MM.1S (cell line): ENCODE results near the gene MYH7.

ENCODE experiments used
- DNase-seq: peaks from one replicate; pipeline ENCODE4 v3.0.0-alpha.2; 2015
- H2AFZ ChIP-seq: fragments of 300-600 bp; sonication (generic); 2 replicates; pipeline ENCODE4 v1.6.0; 2016; ENCODE audit warnings: antibody characterized with exemption, low read length
- H3F3A ChIP-seq: fragments of 300-600 bp; sonication (generic); 2 replicates; pipeline ENCODE4 v1.6.1; 2016; ENCODE audit warnings: mild to moderate bottlenecking, antibody characterized with exemption, low read length, moderate library complexity, mixed read lengths; ENCODE audit not compliant: insufficient read depth
- H3K27ac ChIP-seq: fragments of 300-600 bp; sonication (generic); 2 replicates; pipeline ENCODE4 v1.5.1; 2016; ENCODE audit warnings: mild to moderate bottlenecking, low read length
- H3K27me3 ChIP-seq: fragments of 300-600 bp; sonication (generic); replicated peaks from 2 replicates; pipeline ENCODE4 v1.6.0; 2016; ENCODE audit warnings: low read length; ENCODE audit not compliant: insufficient read depth
- H3K36me3 ChIP-seq: fragments of 300-600 bp; sonication (generic); replicated peaks from 2 replicates; pipeline ENCODE4 v1.6.1; 2016; ENCODE audit warnings: mild to moderate bottlenecking, low read length, mixed read lengths; ENCODE audit not compliant: insufficient read depth
- H3K4me1 ChIP-seq: fragments of 300-600 bp; sonication (generic); 2 replicates; pipeline ENCODE4 v1.6.1; 2016; ENCODE audit warnings: low read length, mixed read lengths
- H3K4me2 ChIP-seq: fragments of 300-600 bp; sonication (generic); 2 replicates; pipeline ENCODE4 v1.6.0; 2016; ENCODE audit warnings: low read depth, low read length
- H3K4me3 ChIP-seq: fragments of 300-600 bp; sonication (generic); 2 replicates; pipeline ENCODE4 v1.5.1; 2016; ENCODE audit warnings: low read length, mixed read lengths
- H3K79me2 ChIP-seq: fragments of 300-600 bp; sonication (generic); 2 replicates; pipeline ENCODE4 v1.6.1; 2016; ENCODE audit warnings: mixed run types, low read length, mixed read lengths
- H3K9ac ChIP-seq: fragments of 300-600 bp; sonication (generic); 2 replicates; pipeline ENCODE4 v1.6.1; 2016; ENCODE audit warnings: low read length, mixed read lengths
- H3K9me2 ChIP-seq: fragments of 300-600 bp; sonication (generic); replicated peaks from 2 replicates; pipeline ENCODE4 v1.6.1; 2016; ENCODE audit warnings: mild to moderate bottlenecking, low read length, mixed read lengths; ENCODE audit not compliant: insufficient read depth
- H3K9me3 ChIP-seq: fragments of 300-600 bp; sonication (generic); replicated peaks from 2 replicates; pipeline ENCODE4 v1.6.1; 2016; ENCODE audit warnings: mild to moderate bottlenecking, low read length, mixed read lengths; ENCODE audit not compliant: insufficient read depth
- H4K20me1 ChIP-seq: fragments of 300-600 bp; sonication (generic); 2 replicates; pipeline ENCODE4 v1.6.1; 2016; ENCODE audit warnings: mild to moderate bottlenecking, low read length, moderate library complexity, mixed read lengths; ENCODE audit not compliant: insufficient read depth
- EZH2 ChIP-seq: fragments of 300-600 bp; sonication (generic); optimal IDR thresholded peaks from 2 replicates; pipeline ENCODE3; 2017; ENCODE audit warnings: low read depth, mild to moderate bottlenecking, antibody characterized with exemption, low read length, mixed read lengths
- EZH2phosphoT487 ChIP-seq: fragments of 300-600 bp; sonication (generic); IDR thresholded peaks from 2 replicates; pipeline ENCODE4 v1.6.1; 2018; ENCODE audit warnings: antibody characterized with exemption, low read length
- TF ChIP-seq, protein P1 (sequence below): fragments of 300-600 bp; sonication (generic); IDR thresholded peaks from 2 replicates; pipeline ENCODE4 v1.5.1; 2016; ENCODE audit warnings: antibody characterized with exemption, low read length, mixed read lengths

Gene MYH7

DNA sequence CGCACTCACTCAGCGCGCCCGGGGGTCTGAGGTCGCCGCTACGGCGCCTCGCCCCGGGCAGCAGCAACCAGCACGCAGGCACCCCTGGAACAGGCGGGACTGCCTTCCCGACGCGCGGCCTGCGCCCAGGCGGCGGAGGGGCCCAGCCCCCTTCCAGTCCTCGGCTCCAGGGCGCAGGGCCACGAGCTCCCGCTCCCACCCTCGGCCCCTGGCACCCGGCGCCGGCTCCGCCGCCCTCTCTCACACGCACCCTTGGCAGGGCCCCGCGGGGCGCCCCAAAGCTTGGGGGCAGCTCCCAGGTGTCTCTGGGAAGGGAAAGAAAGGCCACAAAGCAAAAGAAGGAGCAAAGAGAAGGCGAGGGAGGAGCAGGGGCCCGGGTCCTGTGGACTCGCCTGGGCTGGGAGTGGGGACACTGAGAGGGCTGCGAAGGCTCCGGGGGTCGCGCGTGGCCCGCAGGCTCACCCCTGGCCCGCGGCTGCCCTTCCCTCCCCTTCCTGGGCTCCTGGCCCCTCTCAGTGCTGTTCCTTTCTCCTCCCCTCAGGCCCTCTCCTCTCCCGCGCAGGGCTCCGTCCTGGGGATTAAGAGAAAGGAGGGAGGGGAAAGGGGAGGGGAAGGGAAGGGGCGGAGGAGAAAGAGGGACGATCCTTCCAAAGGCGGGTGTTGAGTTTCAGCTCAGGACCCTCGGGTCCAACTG, 69.6 kb downstream of the MYH7 start:
- Histone ChIP-seq H2AFZ (no peak overlapping the region), H3K79me2 (no peaks in the 10 kb centered on the region), H3K4me2 (no peak overlapping the region), H3K4me1 (no peaks in the 10 kb centered on the region), H3F3A (no peaks in the 10 kb centered on the region), H3K36me3 (no peaks in the 10 kb centered on the region), H3K9me2 (no peaks in the 10 kb centered on the region), H3K27me3 (peaks cover 7% of the 10 kb centered on the region), H3K27ac (no peak overlapping the region), H3K9me3 (no peaks in the 10 kb centered on the region), H3K4me3 (no peak overlapping the region), H3K9ac (no peak overlapping the region), H4K20me1 (no peaks in the 10 kb centered on the region)
- TF ChIP-seq EZH2phosphoT487 (no peak), EZH2 (no peak)
- TF ChIP-seq, protein P1, sequence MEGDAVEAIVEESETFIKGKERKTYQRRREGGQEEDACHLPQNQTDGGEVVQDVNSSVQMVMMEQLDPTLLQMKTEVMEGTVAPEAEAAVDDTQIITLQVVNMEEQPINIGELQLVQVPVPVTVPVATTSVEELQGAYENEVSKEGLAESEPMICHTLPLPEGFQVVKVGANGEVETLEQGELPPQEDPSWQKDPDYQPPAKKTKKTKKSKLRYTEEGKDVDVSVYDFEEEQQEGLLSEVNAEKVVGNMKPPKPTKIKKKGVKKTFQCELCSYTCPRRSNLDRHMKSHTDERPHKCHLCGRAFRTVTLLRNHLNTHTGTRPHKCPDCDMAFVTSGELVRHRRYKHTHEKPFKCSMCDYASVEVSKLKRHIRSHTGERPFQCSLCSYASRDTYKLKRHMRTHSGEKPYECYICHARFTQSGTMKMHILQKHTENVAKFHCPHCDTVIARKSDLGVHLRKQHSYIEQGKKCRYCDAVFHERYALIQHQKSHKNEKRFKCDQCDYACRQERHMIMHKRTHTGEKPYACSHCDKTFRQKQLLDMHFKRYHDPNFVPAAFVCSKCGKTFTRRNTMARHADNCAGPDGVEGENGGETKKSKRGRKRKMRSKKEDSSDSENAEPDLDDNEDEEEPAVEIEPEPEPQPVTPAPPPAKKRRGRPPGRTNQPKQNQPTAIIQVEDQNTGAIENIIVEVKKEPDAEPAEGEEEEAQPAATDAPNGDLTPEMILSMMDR = no peak
- DNase-seq = no peak

DNA sequence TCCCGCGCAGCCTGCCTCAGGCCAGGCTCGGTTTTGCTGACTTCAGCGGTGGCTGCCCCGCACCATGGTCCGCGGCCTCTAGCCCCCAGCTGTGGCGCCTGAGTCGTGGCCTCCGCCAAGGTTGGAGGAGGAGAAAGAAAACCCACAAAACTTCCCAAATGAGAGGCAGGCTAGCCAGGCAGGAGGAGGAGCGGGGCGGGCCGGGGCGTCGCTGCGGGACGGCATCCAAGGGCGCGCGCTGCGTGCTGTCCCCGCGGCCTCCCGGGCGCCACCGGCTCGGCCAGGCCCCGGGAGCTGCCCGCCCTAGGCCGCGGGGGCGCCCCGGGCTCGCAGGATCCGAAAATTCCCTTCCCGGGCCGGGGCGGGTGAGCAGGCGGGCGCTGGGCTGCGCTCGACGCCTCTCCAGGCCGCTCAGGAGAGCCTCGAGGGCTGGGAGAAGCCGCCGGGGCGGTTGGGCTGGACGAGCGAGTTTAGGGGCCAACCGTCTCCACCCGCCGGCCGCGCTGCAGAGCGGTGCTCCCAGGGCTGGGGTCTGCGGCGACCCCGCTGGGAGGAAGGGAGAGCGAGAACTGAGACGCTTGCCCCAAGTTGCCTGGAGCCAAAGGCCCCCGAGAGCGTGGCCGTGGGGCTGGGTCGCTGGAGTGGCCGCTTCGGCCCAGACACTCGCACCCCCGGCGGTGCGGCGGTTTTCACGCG, 70.3 kb downstream of the MYH7 start, which contains the start of gene EFS:
Gene EFS, minus strand, starts transcription at position 137 of the 696 bp plus-strand sequence. CDS start 147 bp downstream, outside the sequence.
- no peaks in the 10 kb centered on the region for H3K4me1 ChIP-seq
- H3K9me2 ChIP-seq = no peaks in the 10 kb centered on the region
- H4K20me1 ChIP-seq = no peaks in the 10 kb centered on the region
- H2AFZ ChIP-seq = no peak within 1 kb of the TSS
- H3F3A ChIP-seq = no peaks in the 10 kb centered on the region
- H3K9ac ChIP-seq = no peak within 1 kb of the TSS
- H3K4me3 ChIP-seq = no peak within 1 kb of the TSS
- TF ChIP-seq, protein P1 = no peak
- TF ChIP-seq EZH2phosphoT487 = no peak
- no peak for TF ChIP-seq EZH2
- DNase-seq = no peak
- no peak within 1 kb of the TSS for H3K27ac ChIP-seq
- H3K27me3 ChIP-seq = peaks cover 7% of the 10 kb centered on the region
- no peaks in the 10 kb centered on the region for H3K9me3 ChIP-seq
- no peaks in the 10 kb centered on the region for H3K79me2 ChIP-seq
- no peak within 1 kb of the TSS for H3K4me2 ChIP-seq
- no peaks in the 10 kb centered on the region for H3K36me3 ChIP-seq

DNA sequence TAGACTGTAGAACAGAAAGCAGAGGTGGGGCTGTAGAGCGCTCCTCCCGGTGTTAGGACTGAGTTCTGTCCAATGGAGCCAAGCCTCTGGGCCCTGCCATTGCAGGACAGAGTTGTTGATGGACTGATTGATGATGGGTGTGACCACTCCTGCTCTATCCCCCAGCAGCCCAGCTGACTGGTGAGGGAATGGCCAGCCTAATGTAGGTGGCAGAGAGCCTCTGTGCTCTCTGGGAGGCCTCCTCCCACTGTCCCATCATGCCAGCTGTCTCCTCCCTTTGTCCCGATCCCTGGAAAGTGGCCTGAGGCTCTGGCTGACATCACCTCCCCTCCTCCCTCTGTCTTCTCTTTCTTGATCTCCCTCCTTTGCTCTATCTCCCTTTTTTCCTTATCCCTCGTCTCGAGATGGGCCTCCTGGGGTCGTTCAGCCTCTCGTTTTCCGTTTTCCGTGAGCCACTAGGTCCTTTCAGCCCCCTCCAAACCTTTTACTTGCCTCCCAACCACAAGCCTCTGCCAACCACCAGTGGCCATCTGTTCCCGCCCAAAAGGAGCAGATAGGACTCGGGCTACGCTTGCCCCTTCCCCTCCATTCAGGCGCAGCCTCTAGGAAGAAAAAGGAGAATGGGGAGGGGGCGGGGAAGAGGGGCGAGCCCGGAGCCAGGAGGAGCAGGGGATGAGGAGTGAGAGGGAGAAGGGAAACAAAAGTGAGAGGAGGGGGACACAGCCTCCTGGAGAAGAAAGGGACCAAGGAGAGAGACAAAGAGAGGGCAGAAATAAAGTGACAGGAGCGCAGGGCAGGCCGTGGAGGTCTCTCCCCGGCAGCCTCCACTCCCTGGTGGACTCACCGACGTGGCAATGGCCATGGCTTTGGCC, 71.1 kb downstream of the MYH7 start:
- Histone ChIP-seq H4K20me1 (no peaks in the 10 kb centered on the region), H3F3A (no peaks in the 10 kb centered on the region), H3K79me2 (no peaks in the 10 kb centered on the region), H3K36me3 (no peaks in the 10 kb centered on the region), H3K9me2 (no peaks in the 10 kb centered on the region), H3K4me1 (no peaks in the 10 kb centered on the region), H2AFZ (no peak overlapping the region), H3K4me3 (no peak overlapping the region), H3K4me2 (no peak overlapping the region), H3K27ac (no peak overlapping the region), H3K9ac (no peak overlapping the region), H3K9me3 (no peaks in the 10 kb centered on the region), H3K27me3 (peaks cover 7% of the 10 kb centered on the region)
- TF ChIP-seq EZH2phosphoT487 (no peak), EZH2 (no peak)
- TF ChIP-seq, protein P1 = no peak
- DNase-seq = no peak
